HepG2 (cell line): Measurements from ENCODE around the gene HSPA1A. TPM values are rescaled to one million over a fixed set of nuclear protein-coding genes. Genes with fewer than 3 reads are reported as not detected.

ENCODE experiments used
- CBFB ChIP-seq: sonication (generic); formaldehyde crosslinking; IDR thresholded peaks from 2 replicates; pipeline ENCODE4 v1.4.0; 2020; ENCODE audit warnings: missing genetic modification reagents
- DZIP1 ChIP-seq: sonication (generic); formaldehyde crosslinking; IDR thresholded peaks from 2 replicates; pipeline ENCODE4 v1.5.0; 2020; ENCODE audit warnings: mild to moderate bottlenecking, missing genetic modification reagents
- HNRNPK ChIP-seq: fragments of 200-400 bp; formaldehyde crosslinking; IDR thresholded peaks from 2 replicates; pipeline ENCODE4 v1.6.1; 2018; ENCODE audit warnings: low read length, low read depth, moderate library complexity, mild to moderate bottlenecking; ENCODE audit not compliant: poor library complexity, severe bottlenecking
- KAT8 ChIP-seq: IDR thresholded peaks from 2 replicates; pipeline ENCODE4 v1.6.1; 2016; ENCODE audit warnings: missing genetic modification reagents, missing compliant biosample characterization
- KDM5B ChIP-seq: sonication (generic); formaldehyde crosslinking; IDR thresholded peaks from 2 replicates; pipeline ENCODE4 v1.4.0; 2020; ENCODE audit warnings: missing genetic modification reagents, mild to moderate bottlenecking, borderline replicate concordance
- MED1 ChIP-seq: sonication (generic); formaldehyde crosslinking; IDR thresholded peaks from 2 replicates; pipeline ENCODE4 v1.4.0; 2020; ENCODE audit warnings: missing genetic modification reagents
- MIER2 ChIP-seq: IDR thresholded peaks from 2 replicates; pipeline ENCODE4 v1.6.1; 2016; ENCODE audit warnings: missing biosample characterization, missing genetic modification reagents
- NCOA2 ChIP-seq: sonication (generic); formaldehyde crosslinking; IDR thresholded peaks from 2 replicates; pipeline ENCODE4 v1.8.0; 2022; ENCODE audit warnings: inconsistent platforms
- NFKB2 ChIP-seq: sonication (generic); formaldehyde crosslinking; IDR thresholded peaks from 2 replicates; pipeline ENCODE4 v1.4.0; 2020; ENCODE audit warnings: missing genetic modification reagents, borderline replicate concordance
- SATB2 ChIP-seq: sonication (generic); formaldehyde crosslinking; IDR thresholded peaks from 2 replicates; pipeline ENCODE4 v1.5.0; 2020; ENCODE audit warnings: missing genetic modification reagents
- SIX4 ChIP-seq: sonication (generic); formaldehyde crosslinking; IDR thresholded peaks from 2 replicates; pipeline ENCODE4 v1.4.0; 2020; ENCODE audit warnings: missing genetic modification reagents
- SMARCC2 ChIP-seq: fragments of 450-650 bp; IDR thresholded peaks from 2 replicates; pipeline ENCODE4 v1.6.1; 2017; ENCODE audit warnings: antibody characterized with exemption, mild to moderate bottlenecking
- SRY ChIP-seq: sonication (generic); formaldehyde crosslinking; IDR thresholded peaks from 2 replicates; pipeline ENCODE4 v1.8.0; 2022; ENCODE audit warnings: mild to moderate bottlenecking, missing genetic modification reagents
- STAG1 ChIP-seq: sonication (generic); formaldehyde crosslinking; IDR thresholded peaks from 2 replicates; pipeline ENCODE4 v1.4.0; 2020; ENCODE audit warnings: missing genetic modification reagents
- ZBTB49 ChIP-seq: sonication (generic); formaldehyde crosslinking; IDR thresholded peaks from 2 replicates; pipeline ENCODE4 v1.4.0; 2020; ENCODE audit warnings: missing genetic modification reagents, borderline replicate concordance
- ZMYM2 ChIP-seq: sonication (generic); formaldehyde crosslinking; IDR thresholded peaks from 2 replicates; pipeline ENCODE4 v1.8.0; 2022; ENCODE audit warnings: mild to moderate bottlenecking, missing genetic modification reagents
- ZNF101 ChIP-seq: sonication (generic); formaldehyde crosslinking; IDR thresholded peaks from 2 replicates; pipeline ENCODE4 v1.4.0; 2020; ENCODE audit warnings: mild to moderate bottlenecking, low read depth, missing genetic modification reagents, borderline replicate concordance
- ZNF460 ChIP-seq: sonication (generic); formaldehyde crosslinking; IDR thresholded peaks from 2 replicates; pipeline ENCODE4 v1.5.1; 2020; ENCODE audit warnings: missing genetic modification reagents, mild to moderate bottlenecking, borderline replicate concordance
- ZNF703 ChIP-seq: sonication (generic); formaldehyde crosslinking; IDR thresholded peaks from 2 replicates; pipeline ENCODE4 v1.5.1; 2020; ENCODE audit warnings: missing genetic modification reagents, mild to moderate bottlenecking, moderate library complexity, borderline replicate concordance
- ZNF788 ChIP-seq: sonication (generic); formaldehyde crosslinking; IDR thresholded peaks from 2 replicates; pipeline ENCODE4 v1.5.0; 2020; ENCODE audit warnings: mild to moderate bottlenecking, missing genetic modification reagents, borderline replicate concordance
- polyA plus RNA-seq, 8 experiments: library from polyadenylated mRNA; depleted of rRNA in 3 of 8; stranded (reverse) in 7 of 8; unstranded in 1 of 8; fragments of >200 nt; fragmentation: Illumina TruSeq in 4 of 8; extraction: Trizol in 4 of 8; gene quantifications; 2 replicates each; pipeline versions ENCODE4 v1.2.1 to v1.2.3, GENCODE V29; 2011 to 2016; ENCODE audit warnings: low read depth in 4 of 8, missing spikeins in 1 of 8, mixed read lengths in 1 of 8; ENCODE audit not compliant: insufficient read depth in 1 of 8
- total RNA-seq, 5 experiments: library from RNA; depleted of rRNA; stranded (reverse); fragments of >200 nt; fragmentation: Illumina TruSeq; extraction: Trizol; gene quantifications; 2 replicates each; pipeline ENCODE4 v1.2.3, GENCODE V29; 2016; ENCODE audit warnings: low read depth in 1 of 5
- TF ChIP-seq, protein P1 (sequence below): IDR thresholded peaks from 2 replicates; pipeline ENCODE4 v1.6.1; 2016; ENCODE audit warnings: low read depth
- TF ChIP-seq, protein P2 (sequence below): sonication (generic); formaldehyde crosslinking; IDR thresholded peaks from 2 replicates; pipeline ENCODE4 v1.5.0; 2020; ENCODE audit warnings: missing genetic modification reagents

The HSPA1A gene
- total and polyA plus RNA-seq, 2 of the 13 experiments (the other 11 are each of a cell fraction or from before 2014, with no cell fraction given): 44.5 to 85.0 TPM

DNA sequence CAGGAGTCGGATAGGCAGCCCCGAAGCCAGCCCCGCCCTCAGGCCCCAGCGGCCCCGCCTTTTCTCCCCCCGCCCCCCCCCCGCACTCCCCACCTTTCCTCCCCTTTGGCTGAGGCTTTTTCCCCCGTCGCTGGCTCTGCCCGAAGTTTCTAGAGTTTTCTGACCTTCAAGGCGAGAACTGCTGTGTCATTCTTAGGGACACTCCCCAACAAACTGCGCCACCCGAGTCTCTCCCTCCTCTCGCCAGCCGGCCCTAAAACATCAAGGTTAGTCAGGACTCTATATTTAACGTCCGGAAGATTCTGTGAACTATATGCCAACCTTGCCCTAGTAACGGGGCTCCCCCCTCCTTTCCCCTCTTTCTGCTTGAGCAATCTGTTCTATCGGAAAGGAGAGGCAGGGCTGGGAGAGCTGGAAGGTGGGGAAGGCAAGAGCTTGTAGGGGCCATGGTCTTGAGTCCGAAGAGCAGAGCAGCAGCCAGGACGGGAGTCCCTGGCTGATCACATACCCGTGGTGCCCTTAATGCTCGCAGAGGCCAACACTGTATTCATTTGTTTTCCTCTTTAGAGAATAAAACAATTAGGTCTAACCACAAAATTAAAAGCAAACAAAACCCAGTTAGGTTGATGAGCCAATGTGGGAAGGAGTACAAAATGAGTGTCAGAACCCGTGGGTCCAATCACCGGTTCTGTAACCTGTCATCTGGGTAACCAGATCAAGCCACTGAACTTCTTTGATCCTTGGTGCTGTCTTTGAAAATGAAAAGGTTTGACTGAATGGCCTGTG is 6.9 kb downstream of the HSPA1A start (continued):
- TF ChIP-seq ZNF788 (CRISPR knock-in tag): peak; percentile 42; the same call in 1 of the 2 replicates
- TF ChIP-seq ZNF703 (CRISPR knock-in tag): no peak
- no peak for TF ChIP-seq STAG1 (CRISPR knock-in tag)
- peak; percentile 33; the same call in 1 of the 2 replicates for TF ChIP-seq SRY (CRISPR knock-in tag)
- no peak for TF ChIP-seq SMARCC2
- TF ChIP-seq ZNF101 (CRISPR knock-in tag): no peak
- no peak for TF ChIP-seq ZBTB49 (CRISPR knock-in tag)
- no peak for TF ChIP-seq SATB2 (CRISPR knock-in tag)
- TF ChIP-seq KAT8: no peak; the same call in 1 of the 2 replicates
- TF ChIP-seq NFKB2 (CRISPR knock-in tag): no peak
- no peak for TF ChIP-seq CBFB (CRISPR knock-in tag)
- no peak for TF ChIP-seq DZIP1 (CRISPR knock-in tag)
- TF ChIP-seq, protein P1, sequence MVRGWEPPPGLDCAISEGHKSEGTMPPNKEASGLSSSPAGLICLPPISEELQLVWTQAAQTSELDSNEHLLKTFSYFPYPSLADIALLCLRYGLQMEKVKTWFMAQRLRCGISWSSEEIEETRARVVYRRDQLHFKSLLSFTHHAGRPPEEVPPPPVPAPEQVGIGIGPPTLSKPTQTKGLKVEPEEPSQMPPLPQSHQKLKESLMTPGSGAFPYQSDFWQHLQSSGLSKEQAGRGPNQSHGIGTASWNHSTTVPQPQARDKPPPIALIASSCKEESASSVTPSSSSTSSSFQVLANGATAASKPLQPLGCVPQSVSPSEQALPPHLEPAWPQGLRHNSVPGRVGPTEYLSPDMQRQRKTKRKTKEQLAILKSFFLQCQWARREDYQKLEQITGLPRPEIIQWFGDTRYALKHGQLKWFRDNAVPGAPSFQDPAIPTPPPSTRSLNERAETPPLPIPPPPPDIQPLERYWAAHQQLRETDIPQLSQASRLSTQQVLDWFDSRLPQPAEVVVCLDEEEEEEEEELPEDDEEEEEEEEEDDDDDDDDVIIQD (CRISPR knock-in tag): no peak
- TF ChIP-seq HNRNPK: peak; percentile 95
- no peak for TF ChIP-seq SIX4 (CRISPR knock-in tag)
- TF ChIP-seq MED1 (CRISPR knock-in tag): no peak
- no peak for TF ChIP-seq ZNF460 (CRISPR knock-in tag)
- no peak for TF ChIP-seq KDM5B (CRISPR knock-in tag)
- TF ChIP-seq MIER2 (CRISPR knock-in tag): 0 out of 2 replicates have a peak, but pooled peaks have one; percentile 37
- TF ChIP-seq, protein P2, sequence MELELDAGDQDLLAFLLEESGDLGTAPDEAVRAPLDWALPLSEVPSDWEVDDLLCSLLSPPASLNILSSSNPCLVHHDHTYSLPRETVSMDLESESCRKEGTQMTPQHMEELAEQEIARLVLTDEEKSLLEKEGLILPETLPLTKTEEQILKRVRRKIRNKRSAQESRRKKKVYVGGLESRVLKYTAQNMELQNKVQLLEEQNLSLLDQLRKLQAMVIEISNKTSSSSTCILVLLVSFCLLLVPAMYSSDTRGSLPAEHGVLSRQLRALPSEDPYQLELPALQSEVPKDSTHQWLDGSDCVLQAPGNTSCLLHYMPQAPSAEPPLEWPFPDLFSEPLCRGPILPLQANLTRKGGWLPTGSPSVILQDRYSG (CRISPR knock-in tag): no peak
- TF ChIP-seq ZMYM2 (CRISPR knock-in tag): no peak
- no peak; the same call in 1 of the 2 replicates for TF ChIP-seq NCOA2
